GM21515 (cell line): Measurements from ENCODE around the gene CMC1.
"Not testable (repeated sequence)": the region's sequence is repeated elsewhere in the genome, so short reads cannot be mapped to it uniquely, and the experiment has no call there.

Source experiments
- ATAC-seq: cut with Tn5 transposase; IDR thresholded peaks from one replicate; pipeline ENCODE4 v1.9.1; 2021; ENCODE audit not compliant: unreplicated experiment

Gene CMC1, protein sequence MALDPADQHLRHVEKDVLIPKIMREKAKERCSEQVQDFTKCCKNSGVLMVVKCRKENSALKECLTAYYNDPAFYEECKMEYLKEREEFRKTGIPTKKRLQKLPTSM

DNA sequence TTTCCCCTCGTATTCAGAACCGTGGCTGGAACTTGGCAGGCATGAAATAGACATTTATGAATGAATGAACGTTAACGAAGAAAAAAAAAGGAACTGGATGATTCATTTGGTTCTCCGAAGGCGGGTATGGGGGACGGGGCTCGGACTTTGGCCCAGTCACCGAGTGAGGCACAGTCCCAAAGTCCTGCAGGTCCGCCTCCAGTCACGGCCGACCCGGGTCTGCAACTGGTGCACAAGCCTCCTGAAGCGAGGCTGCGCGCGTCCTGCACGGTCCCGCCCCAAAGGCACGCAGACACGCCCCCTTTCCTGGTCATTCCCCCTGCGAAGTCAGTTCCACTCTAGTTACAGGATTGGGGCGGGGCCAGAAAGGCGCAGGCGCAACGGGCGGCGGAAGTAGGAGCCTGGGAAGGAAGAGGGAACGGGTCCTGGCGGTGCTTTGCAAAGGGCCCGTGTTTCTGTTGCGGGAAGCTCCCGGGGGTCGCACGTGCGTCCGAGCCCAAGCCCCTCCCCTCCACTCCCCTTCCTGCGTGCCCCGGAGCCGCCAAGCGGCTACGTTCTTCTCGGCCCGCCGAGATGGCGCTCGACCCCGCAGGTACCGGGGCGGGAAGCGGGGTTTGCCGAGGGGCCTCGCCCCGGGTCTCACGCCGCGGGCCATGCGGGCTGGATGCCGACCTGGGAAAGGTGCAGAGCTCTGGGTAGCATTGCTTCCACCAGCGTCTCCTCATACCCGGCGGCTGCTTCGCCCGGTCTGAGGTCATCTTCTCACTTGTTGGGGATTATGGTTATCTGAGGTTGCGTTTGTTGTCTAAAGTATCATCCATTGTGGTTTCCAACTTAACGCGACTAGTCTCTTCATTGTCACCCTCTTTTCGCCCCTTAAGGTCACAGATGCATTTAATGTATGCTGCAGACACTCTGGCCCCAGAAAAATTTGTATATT is at the start of gene CMC1:
Gene CMC1, plus strand, starts transcription at position 399 of the 940 bp plus-strand sequence. Its CDS starts 175 bp downstream, at position 574.
- ATAC-seq = peak; percentile 99

DNA sequence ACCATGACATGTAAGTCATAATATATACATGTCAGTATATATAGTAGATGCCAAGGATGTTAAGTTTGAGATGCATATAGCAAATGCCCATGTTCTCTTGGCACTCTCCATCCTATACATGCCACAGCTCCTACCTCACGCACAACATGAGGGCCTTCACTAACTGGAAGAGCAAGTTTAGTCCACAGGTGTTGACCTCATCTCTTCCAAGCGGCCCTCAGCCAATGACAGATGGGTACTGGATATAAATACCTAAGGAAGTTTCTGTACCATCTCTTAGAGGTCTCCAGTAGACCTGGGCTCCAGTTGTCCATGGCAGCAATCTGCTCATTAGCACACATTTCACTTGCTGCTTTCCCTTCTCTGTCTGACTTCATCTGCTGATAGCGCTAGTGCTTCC is 43.3 kb upstream of the CMC1 start:
- ATAC-seq = no peak

DNA sequence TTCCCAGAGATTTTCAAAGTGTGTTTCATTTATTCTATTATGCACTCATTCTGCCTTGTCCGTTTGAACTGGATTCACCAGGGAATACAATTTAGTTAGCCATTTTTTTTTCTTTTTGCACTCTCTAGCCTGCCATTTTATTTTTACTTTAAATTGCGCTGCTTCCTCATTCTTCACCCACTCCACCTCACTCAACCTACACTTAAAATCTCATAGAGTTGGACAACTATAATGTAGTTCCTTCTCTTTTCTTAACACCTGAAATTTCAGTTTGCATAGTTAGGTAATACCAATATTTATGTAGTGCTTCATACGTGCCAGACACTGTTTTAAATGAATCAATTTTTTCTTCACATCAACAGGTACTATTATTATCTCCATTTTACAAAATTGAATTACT is 42.4 kb upstream of the CMC1 start:
- ATAC-seq = no peak

DNA sequence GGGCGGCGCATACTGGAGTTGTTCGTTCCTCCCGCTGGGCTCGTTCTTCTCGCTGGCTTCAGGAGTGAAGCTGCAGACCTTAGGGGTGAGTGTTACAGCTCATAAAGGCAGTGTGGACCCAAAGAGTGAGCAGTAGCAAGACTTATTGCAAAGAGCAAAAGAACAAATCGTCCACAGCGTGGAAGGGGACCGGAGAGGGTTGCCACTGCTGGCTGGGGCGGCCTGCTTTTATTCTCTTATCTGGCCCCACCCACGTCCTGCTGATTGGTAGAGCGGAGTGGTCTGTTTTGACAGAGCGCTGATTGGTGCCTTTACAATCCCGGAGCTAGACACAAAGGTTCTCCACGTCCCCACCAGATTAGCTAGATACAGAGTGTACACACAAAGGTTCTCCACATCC is 41.8 kb upstream of the CMC1 start:
- ATAC-seq = not testable (repeated sequence)

DNA sequence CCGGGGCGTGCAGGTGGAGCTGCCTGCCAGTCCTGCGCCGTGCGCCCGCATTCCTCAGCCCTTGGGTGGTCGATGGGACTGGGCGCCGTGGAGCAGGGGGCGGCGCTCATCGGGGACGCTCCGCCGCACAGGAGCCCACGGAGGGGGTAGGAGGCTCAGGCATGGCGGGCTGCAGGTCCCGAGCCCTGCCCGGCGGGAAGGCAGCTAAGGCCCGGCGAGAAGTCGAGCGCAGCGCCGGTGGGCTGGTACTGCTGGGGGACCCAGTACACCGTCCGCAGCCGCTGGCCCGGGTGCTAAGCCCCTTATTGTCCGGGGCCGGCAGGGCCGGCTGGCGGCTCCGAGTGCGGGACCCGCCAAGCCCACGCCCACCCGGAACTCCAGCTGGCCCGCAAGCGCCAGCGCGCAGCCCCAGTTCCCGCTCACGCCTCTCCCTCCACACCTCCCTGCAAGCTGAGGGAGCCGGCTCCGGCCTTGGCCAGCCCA is 41.0 kb upstream of the CMC1 start:
- ATAC-seq = not testable (repeated sequence)

DNA sequence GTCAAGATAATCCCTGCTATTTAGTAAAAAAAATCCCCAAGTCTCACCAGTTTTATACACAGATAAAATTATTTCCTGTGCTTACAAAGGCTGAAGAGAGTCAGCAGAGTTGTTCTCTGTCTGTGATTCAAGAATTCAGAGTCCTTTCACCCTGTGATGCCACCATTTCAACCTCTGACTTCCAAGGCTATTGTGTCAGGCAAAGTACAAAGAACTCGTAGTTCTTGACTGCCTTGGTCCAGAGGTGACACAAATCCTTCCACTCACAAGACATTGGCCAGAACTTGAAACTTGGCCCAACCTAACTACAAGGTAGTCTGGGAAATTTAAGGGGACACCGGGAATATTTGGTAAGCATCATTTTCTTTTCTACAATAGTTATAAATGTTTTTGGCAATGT is 34.9 kb upstream of the CMC1 start:
- ATAC-seq = no peak

DNA sequence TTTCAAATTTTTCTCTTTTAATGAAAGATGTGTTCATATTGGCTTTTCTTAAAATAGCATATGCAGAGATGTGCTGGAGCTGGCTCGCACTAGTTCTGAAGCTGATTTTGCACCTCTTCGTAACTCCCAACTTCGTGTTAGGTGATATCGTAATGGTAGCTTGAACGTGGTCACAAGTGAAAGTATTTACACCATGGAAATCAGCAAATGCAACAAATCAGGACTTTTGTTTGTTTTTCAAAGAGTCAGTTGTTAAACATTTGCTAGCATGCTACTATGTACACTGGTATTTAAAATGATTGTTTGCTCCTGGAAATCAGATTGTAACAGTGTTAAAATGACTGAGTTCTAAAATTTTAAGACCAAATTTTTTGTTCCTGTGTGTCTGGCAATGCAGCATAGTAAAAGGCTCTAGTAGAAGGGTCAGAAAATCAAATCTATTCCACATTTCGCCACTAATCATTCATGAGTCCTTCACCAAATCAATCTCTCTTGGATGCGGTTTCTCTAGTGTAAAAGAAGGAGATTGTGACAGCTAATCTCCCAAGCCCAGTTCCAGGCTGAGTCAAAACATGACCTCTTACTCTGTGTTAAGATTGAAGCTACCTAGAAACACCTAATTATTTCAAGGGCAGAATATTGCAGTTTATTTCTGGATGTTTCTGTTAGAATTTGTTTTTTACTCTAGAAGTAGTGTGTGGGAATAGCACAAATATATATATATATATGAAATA is 34.3 kb upstream of the CMC1 start:
- no peak for ATAC-seq

DNA sequence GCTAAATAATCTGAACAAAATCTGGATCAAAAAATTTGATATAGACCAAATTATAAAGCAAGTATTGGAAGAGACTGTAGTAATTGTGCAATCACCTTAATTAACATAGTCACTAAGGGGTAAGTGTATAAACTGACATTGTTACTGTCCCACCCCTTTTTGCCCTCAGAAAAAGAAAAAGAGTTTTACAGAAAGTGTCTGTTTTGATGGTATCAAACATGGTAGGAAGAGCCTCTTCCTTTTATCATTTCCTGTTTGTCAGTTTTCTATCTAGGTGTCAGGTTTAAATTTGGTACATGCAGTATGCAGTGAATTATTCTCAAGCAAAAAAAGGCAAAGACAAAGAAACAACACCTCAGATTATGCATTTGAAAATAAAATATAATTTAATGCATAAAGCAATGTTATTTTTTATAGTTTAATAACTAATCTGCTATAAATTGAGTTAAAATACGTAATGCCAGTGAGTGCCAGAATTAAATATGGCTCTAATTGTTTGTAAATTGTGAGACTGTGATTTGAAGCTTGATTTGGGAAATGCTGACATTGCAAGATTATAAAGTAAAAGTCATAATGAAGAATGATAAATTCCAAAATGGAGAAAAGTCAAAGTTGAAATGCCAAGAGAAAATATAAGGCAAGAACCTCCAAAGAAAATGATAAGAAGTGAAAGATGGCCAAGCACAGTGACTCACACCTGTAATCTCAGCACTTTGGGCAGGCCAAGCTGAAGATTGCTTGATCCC is 30.3 kb upstream of the CMC1 start:
- no peak for ATAC-seq

DNA sequence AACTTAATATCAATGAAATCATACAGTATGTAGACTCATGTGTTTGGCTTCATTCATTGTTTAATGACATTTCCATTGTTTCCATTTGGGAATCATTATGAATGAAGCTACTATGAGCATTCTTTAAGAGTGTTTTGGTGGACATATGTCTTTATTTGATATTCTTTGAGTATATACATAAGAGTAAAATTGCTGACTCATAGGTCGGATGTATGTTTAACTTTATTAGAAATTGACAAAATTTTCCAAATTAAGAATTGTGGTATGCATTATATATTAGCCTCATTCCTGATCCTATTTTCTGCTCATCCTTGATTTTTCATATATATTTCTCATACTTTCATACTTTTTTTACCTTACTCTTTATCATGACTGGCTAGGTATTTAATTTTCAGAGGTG is 28.7 kb upstream of the CMC1 start:
- no peak for ATAC-seq

DNA sequence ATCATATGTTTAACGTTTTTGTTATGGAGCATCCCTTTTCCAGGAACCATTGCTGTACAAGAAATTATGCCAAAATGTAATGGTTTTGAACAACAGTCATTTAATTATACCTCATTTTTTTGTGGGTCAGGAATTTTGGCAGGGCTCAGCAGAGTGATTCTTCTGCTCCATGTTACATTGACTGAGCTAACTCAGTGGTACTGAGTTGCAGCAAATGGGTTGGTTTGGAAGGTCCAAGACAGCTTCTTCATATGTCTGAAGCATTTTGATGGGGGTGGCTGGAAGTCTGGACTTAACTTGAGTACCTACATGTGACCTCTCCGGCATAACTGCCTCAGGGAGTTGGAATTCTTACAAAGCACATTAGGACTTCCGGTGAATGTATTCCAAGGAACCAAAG is 26.0 kb upstream of the CMC1 start:
- no peak for ATAC-seq

DNA sequence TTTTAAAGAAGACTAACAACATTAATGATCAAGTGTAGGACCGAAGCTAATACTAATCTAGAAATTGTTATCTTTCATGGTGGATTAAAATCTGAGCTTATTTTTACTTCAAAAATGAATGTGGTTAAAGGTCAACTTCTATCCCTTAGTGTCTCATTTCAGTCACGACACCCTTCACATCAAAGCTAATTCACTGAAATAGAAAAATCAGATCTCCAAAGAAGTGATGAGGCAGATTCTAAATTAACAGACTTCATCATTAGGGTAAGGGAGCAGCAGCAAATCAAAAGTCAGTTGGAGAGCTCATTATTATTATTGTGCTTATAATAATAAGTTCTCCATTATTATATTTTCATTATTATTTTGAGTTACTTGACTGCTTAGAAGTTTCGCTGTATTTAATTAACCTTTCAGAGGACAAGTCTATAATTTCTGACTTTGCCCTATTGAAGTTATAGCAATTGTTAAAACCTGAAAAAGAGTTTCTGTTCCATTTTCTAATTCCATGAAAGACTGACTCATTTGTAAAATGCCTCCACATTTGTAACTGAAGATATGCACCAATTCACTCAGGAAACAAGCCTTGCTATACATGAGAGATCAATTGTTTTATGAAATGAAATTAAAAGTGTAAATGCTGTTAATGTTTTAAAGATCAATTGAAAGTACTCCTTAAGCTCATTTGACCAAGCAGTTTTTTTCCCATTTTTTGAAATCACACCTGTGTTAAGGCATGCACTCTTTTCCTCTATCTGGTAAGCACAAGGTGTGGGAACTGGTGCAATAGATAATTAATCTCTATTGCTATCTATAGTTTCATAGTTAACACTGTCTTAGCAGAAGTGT is 23.1 kb upstream of the CMC1 start:
- ATAC-seq = no peak

DNA sequence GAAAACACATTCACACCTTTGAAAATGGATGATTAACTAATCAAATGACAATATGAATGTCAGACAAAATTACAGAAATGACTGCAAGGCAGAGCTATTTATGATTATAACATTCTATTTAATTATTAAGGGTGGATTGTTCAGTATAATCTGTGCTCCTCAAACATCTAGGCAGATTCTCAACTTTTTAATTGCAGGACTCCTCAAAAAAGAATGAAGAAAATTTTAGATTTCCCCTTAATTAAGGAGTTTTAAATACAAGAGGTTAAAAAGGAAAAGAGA is 22.6 kb upstream of the CMC1 start:
- no peak for ATAC-seq

DNA sequence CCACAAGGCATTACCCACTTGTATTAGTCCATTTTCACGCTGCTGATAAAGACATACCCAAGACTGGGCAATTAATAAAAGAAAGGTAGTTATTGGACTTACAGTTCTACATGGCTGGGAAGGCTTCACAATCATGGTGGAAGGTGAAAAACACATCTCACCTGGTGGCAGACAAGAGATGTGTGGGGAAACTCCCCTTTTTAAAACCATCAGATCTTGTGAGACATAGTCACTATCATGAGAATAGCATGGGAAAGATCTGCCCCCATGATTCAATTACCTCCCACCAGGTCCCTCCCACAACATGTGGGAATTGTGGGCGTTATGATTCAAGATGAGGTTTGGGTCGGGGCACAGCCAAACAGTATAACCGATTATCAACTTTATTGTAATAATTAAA is 17.0 kb upstream of the CMC1 start:
- no peak for ATAC-seq

DNA sequence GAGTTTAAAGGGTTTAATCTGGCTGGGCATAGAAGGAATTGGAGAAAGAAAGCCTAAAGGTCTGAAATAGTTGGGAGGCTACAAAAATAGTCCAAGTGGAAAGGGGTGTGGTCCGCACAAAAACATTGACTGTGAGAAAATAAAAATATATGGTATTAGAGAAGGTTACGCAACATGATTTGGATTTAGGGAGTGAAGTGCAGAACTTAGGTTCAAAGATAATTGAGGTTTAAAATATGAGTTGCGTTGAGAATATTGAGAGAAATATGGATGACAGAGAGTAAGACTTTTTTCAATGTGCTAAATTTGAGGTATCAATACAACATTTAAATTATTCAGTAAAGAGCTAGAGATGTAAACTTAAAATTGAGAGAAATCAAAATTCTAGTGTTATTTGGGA is 15.4 kb upstream of the CMC1 start:
- no peak for ATAC-seq

DNA sequence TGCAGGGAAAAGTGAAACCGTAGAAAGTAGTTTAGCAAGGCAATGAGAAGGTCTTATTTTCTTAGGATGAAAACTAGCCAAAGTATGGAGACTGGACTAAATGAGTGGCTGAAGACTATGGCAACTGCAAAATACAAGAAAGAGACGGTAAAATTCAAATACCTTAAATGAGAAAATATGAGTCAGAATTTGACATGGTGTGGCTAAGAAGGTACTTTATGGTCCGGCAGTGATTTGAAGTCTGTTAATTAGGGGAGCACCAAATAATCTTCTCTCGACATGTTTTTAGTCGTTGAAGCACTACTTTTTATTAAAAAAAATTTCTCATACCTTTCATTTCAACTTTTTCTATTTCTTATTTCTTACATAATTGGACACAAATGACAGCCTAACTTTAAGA is 12.8 kb upstream of the CMC1 start:
- ATAC-seq = no peak

DNA sequence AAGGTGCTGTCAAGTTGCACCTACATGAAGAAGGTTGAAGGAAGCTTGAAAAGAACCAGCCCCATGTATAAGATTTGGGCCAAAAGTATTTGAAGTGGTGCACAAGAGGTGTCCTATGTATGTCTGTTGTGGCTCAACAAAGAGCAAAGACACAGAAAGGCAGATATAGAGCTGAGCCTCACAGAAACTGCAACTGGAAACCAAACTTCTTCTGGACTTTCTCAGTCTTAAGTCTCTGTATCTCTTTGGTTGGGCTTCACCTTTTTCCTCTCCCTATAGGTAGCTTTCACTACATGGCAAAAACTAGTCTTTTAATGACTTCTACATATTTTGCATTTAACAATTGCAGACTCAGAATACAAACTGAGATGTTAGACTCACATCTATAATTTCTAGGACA is 8.8 kb upstream of the CMC1 start:
- peak; percentile 60 for ATAC-seq

DNA sequence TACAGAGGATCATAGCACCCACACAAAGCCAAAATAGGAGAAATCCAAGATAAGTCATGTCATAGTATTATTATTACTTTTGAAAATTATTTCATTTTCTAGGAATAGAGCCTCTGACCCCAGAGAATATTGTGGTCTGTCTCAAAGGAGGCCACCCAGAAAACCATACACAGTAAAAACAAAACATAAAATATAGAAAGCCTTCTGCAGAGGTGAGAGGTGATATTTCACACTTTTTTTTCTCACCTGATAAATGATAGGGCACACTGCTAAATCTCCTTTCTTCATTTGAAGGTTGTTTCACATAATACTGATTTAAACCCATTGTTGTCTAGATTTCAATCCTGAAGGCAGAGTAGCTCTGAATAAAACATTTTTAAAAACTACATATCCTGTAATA is 7.0 kb upstream of the CMC1 start:
- no peak for ATAC-seq

DNA sequence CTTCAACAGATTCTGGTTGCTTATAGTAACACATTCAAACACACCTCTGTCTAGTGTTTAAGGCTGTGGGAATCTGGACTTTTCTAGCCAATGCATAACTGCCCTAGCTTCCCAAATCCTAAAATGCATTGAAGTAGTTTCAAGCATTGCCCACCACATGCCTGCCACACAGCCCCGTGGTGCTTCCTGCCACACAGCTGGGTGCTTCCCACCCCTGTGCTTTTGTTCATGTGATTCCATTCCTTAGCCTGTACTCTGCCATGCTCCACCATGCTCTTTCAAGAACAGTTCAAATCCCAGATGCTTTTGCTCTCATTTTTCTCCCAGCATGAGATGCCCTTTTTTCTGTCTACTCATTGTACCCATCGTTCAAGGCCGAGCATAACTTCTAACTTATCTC is 2.3 kb upstream of the CMC1 start:
- ATAC-seq = no peak

DNA sequence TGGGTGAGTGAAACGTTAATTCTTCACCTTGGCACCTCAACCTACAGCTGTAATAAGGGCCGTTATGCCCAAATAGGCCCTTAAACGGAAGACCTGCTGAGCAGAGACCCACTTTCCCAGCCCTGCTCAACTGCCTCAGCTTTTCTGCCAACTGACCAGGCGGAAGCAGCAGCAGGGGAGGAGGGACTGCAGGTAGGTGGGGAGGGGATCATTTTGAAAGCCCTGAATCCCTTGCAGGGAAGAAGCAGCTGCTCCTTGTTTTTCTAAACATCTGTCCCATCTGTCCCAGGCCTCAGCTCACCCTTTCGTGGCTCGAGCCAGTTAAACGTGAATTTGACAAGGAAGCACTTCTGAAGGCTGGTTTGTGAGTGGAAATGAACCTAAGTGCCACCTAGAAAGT is 978 bp upstream of the CMC1 start:
- ATAC-seq = no peak

DNA sequence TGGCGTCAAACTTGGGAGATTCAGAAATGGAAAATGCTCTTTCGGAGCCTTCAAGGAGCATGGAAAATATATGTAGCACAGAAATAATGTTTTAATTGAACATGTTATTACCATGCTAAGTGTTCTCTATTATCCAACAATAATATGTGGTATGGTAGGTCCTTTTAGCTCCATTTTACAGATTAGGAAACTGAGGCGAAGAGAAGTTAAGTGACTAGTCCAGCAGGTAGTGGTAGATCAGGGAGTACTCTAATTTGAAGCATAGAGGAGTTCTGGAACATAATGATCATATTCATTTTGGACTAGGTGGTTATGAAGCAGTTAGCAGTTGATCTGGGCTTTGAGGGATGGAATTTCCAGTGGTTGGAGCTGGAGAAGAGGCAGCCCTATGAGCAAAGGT is 1.1 kb downstream of the CMC1 start:
- ATAC-seq = no peak
